NCI-H2227 (cell line): ENCODE data around the gene ZMIZ1.

Source experiments
- DNase-seq: peaks from one replicate; lab custom pipeline; 2025; ENCODE audit not compliant: unreplicated experiment; lab: John Stamatoyannopoulos, UW

ZMIZ1 gene

GRCh38 chr10:79243181-79244067 is 174.7 kb downstream of the ZMIZ1 start:
- peak; percentile 70 for DNase-seq

DNA sequence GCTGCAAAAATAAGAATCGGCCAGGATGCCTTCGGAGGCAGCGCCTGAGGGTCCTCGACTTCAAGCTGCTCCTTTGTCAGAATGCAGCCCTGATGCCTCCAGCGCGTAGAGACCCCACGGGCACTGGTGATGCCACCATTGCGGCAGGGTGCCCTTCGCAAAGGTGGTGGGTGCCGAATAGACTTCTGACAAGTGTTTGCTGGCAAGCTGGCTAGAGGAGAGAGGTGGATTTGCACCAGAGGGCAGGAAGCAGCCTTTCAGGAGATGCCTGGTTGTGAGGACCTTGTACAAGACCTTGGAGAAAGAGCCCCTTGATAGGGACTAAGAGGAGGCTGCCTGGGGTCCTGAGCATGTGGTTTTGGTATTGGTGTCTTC is 175.3 kb downstream of the ZMIZ1 start:
- no peak for DNase-seq

GRCh38 chr10:79244841-79245504 is 176.2 kb downstream of the ZMIZ1 start:
- no peak for DNase-seq

GRCh38 chr10:79245539-79246208 is 176.9 kb downstream of the ZMIZ1 start:
- no peak for DNase-seq

- no peak for DNase-seq
Observed at GRCh38 chr10:79246209-79246581, 177.4 kb downstream of the ZMIZ1 start.

- DNase-seq: no peak
Observed at GRCh38 chr10:79246606-79247275, 178.0 kb downstream of the ZMIZ1 start.

GRCh38 chr10:79247373-79248137 is 178.8 kb downstream of the ZMIZ1 start:
- no peak for DNase-seq

DNA sequence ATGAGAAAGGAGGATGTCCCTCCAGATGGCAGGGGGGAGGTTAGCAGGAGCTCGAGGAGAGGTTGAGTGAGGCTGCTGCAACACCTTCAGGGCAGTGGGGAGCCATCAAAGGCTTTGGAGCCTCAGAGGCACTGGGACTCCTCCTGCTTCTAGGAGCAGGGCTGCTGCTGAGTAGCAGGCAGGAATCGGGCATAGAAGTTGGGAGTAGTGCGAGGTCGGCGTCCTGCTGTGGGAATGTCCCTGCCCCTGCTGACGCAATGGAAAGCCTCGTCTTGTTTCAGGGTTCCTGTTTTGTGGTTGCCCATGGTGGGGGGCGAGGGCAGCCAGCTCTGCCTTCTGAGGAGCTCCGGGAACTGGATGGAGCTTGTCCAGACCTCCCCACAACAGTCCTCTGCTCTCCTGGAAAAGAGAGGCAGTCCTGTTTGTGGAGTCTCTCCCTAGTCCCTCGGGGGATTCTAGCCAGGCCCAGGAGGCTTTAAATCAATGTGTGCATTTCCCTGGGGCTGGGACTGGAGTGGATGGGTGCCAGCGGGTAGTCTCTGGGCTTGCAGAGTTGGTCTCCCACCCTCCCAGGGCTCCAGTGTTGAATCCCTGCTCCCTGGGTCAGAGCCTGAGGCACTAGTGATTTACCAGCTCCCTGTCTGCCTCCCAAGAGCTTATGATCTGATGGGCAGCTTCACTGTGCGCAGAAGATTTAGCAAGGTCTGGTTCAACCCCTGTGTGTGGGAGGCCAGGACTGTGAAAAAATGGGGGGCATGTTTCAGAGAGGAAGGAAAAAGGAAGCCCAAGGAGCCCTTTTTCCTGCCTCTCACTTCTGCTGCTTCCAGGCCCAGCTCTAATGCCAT is 179.8 kb downstream of the ZMIZ1 start:
- DNase-seq: no peak

- no peak for DNase-seq
Observed at GRCh38 chr10:79249186-79250121, 180.7 kb downstream of the ZMIZ1 start.

DNA sequence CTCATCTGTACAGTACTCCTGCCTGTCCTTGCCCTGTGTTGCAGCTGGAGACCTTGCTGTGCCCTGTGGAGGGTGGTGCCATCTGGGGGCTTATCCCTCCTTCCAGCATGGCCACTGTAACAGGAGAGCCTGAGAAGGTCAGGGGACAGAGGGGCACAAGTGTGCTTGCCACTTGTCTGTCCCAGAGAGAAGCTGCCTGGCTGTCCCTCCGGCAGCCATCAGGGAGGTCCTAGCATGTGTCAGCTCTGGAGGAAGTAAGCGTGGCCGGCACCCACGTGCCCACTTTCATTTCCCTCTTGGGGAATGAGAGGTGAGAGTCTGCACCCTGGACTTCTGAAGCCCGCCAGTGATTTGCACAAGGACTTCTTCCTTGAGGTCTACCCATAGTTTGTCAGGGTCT is 181.5 kb downstream of the ZMIZ1 start:
- no peak for DNase-seq

GRCh38 chr10:79252450-79252849 is 183.7 kb downstream of the ZMIZ1 start:
- DNase-seq: no peak

- DNase-seq: no peak
Observed at GRCh38 chr10:79252971-79253370, 184.2 kb downstream of the ZMIZ1 start.

DNA sequence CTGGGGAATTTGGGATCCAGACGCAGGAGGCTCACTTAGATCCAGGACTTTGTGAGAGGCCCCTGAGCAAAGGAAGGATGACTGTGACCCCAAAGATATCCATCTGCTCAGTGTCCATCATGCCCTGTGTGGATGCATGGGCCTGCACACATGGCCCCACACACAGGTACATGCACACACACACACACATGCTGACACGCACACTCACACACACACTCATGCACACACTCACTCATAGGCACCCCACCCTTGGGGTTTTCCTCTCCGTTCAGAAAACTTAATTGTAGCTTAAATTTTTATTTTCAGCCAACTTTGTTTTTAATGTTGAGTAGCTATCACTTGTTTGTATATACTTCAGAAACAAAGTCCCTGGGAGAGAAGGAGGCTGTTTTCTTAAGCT is 184.9 kb downstream of the ZMIZ1 start:
- no peak for DNase-seq

- no peak for DNase-seq
Observed at GRCh38 chr10:79254333-79255006, 185.7 kb downstream of the ZMIZ1 start.

DNA sequence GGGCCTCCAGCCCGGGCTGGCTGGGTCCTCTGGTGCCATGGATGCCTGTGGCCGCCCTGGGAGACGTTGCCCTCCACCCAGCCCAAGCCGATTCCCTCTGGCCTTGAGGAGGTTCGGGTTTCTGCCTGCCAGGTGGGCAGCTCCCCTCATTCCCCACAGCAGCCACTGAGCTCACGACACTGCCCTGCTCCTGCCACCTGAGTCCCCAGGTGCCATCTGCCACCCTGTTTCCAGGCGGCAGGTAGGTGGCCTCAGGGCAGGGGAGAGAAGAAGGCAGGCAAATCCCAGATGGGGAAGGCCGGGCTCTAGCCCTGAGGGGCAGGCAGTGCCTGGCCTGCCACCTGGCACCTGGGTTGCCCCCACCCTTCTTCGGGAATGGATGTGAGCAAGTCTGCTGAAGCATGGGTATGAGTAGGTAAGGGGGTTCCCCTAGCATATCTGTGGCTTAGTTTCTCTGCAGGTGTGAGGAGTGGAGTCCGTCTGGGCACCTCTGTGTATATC is 186.3 kb downstream of the ZMIZ1 start:
- no peak for DNase-seq

GRCh38 chr10:79256264-79256806 is 187.6 kb downstream of the ZMIZ1 start:
- no peak for DNase-seq

GRCh38 chr10:79258894-79259293 is 190.1 kb downstream of the ZMIZ1 start:
- DNase-seq: no peak

DNA sequence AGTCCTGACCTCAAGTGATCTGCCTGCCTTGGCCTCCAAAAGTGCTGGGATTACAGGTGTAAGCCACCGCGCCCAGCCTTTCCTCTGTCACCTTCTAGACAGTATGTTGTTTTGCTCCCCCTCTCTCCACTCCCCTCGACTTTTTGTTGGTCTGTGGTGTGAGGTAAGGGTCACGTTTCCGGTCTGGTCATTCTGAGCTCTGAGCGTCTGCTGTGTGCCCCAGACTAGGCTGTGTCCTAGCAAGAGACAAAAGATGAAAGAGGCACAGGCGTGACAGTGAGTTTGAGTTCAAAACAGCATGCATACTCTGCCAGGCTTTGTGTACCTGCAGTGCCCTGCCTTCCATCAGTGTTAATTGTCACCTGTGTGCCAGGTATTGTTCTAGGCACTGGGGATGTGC is 191.1 kb downstream of the ZMIZ1 start:
- no peak for DNase-seq
